NCI-H1092 treated with DMSO at 0.1 percent for 48 hours (cell line): Measurements from ENCODE around the gene PBXIP1.
A peak's percentile ranks its signal among the peaks of the same experiment; 100 is the strongest.
"Not testable (repeated sequence)": the region's sequence is repeated elsewhere in the genome, so short reads cannot be mapped to it uniquely, and the experiment has no call there.

Experiments
- DNase-seq: peaks from one replicate; lab custom pipeline; 2025; lab: John Stamatoyannopoulos, UW

PBXIP1 gene

DNA sequence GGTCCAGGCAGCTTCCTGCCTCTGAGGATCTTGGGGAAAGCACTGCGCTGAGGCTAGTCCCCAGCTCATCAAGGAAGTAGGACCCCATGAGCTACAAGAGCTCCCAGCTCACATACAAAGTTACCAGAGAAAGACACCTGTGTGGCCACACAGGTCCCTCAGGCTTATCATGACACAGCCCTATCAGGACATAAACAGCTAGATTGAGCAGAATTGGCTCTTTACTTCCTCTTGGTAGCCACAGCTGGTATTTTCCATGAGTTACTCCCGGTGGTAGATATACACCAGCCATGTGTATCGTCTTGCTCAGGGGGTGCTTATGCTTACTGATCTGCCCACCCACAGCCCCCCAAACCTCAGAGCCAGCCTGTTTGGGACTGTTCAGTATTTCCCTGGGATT, 38.7 kb upstream of the PBXIP1 start:
- no peak for DNase-seq

DNA sequence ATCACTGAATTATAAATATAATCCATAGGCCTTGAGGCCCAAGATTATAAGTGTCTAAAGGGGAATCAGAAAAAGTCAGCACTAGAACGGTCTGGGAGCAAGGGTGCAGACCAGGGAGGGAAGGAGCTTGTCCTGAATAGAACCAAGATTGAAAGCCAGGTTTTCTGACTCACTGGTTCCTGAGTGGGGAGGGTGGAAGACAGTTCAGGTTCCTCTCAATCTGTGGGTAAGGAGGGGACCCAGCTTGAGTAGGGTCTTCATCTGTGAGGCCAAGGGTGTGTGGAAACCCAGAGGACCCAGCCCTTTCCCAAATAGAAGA, 38.3 kb upstream of the PBXIP1 start:
- no peak for DNase-seq

DNA sequence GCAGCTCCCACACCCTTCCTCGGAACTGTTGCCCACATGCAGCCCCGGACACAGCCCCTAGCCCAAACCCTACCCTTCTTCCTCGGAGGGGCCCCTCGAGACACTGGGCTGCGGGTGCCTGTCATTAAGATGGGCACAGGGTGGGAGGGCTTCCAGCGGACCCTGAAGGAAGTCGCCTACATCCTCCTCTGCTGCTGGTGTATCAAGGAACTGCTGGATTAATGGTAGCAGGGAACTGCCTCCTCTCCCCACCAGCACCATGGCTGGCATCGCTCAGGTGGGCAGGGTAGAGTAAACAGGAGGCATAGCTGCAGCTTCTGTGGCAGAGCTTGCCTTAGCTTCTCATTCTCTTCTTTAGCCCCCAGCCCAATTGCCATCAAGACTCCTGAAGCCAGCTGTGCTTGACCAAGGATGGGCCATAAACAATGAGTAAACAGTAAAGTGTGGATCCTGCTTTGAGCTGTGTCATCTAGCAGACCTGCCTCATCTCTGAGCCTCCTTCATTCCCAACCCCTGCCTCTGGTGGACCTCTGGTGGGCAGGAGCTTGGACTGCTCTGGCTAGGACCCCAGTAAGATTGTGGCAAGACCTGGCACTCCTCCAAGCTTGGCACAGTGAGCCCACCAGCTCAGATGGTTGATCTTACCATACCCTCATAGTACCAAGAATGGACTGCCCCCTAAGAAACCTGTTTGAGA, 37.8 kb upstream of the PBXIP1 start, which contains the start of gene LENEP:
Gene LENEP (plus strand): TSS at position 15 of the 697 bp plus-strand sequence. CDS start 22 bp downstream, at position 37.
- no peak for DNase-seq

DNA sequence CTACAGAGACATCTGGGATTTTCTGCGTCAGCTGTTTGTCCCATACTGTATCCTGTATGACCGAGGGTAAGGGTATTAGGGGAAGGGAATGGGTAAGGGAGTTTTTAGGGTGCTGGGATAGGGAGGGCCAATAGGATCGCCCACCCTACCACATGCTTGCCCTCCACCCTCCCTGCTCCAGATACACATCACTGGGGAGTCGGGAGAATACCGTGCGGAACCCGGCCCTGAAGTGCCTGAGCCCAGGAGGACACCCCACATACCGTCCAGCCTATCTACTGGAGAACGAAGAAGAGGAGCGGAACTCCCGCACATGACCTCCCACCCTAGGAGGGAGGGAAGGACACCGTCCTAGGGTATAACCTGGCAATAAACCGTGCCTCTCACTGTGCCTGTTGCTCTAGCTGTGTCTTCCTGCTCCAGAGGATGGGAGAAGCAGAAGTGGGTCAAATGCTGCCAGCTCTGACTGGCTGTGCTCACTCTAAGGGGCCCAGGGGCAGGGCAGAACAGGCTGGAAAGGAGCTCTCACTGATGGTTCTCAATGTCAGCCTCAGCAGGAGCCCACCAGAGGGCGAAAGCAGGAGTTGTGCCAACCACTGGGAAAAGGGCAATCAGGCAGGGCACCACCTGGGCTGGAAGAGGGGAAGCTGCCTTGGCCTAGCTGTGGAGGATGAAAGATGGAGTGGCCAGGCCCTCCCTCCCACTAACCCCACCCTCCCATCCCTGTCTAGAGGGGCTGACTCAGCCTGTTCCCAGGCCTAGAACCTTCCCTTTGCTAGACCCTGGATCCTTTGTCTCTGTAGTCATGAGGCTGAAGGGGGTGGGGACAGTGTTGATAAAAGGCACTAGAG, 37.0 kb upstream of the PBXIP1 start:
- DNase-seq: peak; percentile 19

DNA sequence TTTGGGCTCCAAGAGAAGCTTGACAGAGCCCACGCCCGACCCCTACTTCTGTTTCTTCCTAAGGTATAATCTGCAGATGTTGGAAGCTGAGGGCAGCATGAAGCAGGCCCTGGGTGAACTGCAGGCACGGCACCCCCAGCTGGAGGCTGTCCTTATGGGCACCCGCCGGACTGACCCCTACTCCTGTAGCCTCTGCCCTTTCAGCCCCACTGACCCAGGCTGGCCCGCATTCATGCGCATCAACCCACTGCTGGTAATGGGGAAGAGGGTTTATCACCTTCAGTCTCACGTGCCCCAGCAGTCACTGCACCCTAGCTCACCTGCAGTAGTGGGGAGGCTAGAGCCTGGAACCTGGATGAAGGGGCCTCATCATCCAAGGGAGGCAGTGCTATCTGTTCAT, 34.4 kb upstream of the PBXIP1 start:
- DNase-seq: no peak

DNA sequence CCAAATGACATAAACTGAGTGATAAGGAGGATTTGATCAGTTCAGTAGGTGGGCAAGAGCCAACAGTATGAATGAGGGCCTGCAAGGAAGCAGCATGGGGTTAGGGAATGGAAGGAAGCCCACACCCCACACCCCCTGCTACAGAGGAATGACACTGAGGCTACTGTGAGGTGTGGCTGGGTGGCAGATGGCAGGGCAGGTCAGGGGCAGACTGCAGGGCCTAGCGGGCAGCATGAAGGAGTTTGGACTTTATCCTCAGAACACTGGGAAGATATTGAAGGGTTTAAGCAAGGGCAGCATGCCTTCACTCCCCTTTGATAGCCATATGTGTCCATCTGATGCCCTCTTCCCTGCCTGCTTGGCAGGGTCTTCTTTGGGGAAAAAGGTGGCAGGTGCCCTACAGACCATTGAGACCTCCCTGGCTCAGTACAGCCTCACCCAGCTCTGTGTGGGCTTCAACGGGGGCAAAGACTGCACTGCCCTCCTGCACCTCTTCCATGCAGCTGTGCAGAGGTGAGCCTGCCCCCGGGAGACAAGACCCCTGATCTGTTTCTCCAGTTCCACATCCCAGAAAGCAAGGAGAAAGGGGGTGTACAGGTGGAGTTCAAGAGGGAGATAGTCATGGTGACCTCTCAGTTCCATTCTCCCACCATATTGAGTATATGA, 33.4 kb upstream of the PBXIP1 start:
- DNase-seq: no peak

DNA sequence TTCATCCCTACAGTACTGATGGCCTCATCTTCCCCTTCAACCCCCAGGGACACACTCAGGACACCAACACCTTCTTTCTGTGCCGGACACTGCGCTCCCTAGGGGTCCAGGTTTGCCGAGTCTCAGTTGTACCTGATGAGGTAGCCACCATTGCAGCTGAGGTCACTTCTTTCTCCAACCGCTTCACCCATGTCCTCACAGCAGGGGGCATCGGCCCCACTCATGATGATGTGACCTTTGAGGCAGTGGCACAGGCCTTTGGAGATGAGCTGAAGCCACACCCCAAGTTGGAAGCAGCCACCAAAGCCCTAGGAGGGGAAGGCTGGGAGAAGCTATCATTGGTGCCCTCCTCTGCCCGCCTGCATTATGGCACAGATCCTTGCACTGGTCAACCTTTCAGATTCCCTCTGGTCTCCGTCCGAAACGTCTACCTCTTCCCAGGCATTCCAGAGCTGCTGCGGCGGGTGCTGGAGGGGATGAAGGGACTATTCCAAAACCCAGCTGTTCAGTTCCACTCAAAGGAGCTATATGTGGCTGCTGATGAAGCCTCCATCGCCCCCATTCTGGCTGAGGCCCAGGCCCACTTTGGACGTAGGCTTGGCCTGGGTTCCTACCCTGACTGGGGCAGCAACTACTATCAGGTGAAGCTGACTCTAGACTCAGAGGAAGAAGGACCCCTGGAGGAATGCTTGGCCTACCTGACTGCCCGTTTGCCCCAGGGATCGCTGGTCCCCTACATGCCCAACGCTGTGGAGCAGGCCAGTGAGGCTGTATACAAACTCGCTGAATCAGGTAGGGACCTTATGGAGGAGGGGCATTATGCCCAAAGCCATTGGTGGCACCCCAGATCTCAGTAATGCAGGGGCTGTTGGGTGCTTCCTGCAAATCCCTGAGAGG, 32.4 kb upstream of the PBXIP1 start:
- DNase-seq: no peak

DNA sequence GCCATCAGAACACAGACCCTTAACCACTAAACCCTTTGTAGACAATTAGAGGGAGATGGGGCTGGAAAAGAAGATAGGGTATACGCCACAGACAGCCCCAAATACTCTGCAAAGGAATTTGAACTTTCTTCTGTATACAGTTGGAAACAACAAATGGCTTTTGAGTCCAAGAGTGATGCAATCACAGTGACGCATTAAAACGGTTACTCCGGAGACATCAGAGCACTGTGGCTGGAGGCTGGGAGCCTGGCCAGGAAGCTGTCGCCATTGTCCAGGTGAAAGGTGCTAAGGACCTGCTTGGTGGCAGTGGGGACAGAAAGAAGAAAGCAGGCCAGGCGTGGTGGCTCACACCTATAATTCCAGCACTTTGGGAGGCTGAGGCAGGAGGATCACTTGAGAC, 31.4 kb upstream of the PBXIP1 start:
- no peak for DNase-seq

DNA sequence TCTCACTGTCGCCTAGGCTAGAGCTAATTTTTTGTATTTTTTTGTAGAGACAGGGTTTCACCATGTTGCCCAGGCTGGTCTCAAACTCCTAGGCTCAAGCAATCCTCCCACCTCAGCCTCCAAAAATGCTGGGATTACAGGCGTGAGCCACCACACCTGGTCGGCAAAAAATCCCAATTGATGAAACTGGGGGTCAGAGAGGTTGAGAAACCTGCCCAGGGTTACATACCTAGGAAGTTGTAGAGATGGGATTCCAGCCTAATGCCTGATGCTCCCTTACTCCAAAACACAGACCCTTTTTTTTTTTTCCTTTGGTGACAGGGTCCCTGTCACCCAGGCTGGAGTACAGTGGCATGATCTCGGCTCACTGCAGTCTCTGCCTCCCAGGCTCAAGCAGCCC, 30.8 kb upstream of the PBXIP1 start:
- not testable (repeated sequence) for DNase-seq

DNA sequence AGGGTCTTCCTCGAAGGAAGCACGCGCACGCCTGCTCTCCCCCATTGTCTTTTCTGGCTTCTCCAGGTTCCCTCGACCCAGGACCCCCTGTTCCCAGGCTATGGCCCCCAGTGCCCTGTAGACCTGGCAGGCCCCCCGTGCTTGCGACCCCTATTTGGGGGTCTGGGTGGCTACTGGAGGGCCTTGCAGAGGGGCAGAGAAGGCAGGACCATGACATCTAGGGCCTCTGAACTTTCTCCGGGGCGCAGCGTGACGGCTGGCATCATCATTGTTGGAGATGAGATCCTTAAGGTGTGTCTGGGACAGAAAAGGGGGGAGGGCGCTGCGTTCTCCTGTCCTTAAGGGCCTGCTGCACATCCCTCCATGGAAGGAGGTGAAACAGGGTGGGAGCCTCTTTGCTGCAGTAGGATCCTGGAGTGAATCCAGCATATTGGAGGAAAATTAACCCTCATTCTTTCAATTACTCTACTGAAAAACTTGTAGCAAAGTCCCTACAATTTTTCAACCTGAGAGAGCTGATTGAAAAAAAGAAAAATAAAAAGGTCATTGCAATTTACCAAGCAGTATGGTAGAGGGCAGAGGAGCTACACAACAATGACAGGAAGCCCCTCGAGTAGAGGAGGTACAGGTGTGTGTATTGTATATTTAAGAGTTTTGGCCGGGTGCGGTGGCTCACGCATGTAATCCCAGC, 28.0 kb upstream of the PBXIP1 start:
- no peak for DNase-seq

DNA sequence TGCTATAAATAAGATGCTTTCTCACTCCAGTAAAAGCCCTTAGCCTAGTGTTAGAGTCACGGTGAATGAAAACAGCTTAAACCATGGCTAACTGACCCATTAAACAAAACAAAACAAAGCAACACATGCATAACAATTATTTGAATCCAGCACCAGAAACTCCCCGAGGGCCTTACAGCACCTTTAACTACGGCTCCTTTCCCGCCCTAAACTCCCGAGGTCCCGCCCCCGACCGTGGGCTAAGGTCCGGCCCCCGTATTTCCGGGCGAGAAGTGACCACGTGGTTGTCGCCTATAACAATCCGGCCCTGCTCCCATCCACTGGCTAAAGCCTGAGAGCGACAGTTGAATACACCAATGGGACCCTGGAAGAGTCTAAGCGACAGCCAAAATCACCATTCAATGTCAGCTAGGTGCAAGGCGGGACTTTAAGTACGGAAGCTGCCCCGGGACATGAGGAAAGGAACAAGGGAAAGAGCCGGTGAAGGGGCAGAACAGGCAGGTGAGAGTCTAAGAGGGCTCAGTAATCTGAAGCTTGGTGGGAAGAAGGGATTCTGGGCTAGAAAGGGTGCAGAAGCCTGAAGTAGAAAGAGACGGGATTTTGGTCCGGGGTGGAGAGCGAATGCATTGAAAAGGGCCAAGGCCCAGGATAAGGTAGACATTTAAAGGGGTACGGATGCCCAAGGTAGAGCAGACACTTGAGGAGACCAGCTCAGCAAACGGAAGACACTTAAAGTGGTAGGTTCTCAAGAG, 27.2 kb upstream of the PBXIP1 start, which contains the start of gene FLAD1:
Gene FLAD1 (plus strand): TSS at position 448 of the 752 bp plus-strand sequence. CDS start 351 bp downstream, outside the sequence.
- peak; percentile 100 for DNase-seq

DNA sequence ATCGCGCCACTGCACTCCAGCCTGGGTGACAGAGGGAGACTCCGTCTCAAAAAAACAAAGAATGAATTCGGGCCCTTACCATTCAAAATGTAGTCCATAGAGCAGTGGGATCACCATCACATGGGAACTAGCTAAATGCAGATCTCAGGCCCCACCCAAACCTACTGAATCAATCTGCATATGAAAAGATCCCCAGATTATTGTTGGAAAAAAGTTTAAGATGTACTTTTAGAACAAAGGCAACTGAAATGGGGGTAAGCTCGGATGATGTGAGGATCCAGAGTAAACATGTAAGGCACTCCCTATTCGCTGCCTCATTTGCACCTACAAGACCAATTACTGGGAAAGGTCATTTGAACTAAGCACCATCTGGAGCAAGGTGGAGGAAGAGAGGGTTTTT, 26.4 kb upstream of the PBXIP1 start:
- DNase-seq: peak; percentile 58

DNA sequence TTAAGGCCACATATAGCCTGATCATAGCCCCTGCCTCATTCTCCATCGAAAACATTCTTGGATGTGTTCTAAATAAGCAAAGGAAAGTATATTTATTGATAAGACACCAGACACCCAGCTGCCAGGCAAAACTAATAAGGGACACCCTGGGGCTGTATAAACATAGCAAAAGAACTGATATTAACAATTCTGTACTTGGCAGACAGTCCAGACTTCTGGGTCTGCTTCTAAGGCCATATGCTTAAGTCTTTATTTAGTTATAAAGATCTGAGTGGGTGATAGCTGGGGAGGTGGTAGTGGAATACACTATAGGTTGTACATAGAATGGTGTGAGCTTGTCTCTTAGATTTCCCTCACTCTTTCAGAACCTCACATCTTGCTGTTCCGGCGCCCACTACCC, 22.5 kb upstream of the PBXIP1 start:
- no peak for DNase-seq

DNA sequence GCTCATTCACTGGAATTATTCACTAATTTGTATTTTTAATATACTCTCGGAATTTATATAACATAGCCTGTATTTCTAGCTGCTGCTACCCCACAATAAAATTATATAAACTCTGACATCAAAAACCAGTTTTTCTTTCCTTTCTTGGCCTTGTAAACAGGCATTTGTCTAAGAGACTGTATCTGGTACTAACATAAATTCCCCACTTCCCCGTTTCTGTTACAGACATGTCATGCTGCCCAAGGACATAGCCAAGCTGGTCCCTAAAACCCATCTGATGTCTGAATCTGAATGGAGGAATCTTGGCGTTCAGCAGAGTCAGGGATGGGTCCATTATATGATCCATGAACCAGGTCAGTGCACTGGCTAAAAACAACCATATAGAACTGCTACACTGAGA, 21.9 kb upstream of the PBXIP1 start:
- not testable (repeated sequence) for DNase-seq

DNA sequence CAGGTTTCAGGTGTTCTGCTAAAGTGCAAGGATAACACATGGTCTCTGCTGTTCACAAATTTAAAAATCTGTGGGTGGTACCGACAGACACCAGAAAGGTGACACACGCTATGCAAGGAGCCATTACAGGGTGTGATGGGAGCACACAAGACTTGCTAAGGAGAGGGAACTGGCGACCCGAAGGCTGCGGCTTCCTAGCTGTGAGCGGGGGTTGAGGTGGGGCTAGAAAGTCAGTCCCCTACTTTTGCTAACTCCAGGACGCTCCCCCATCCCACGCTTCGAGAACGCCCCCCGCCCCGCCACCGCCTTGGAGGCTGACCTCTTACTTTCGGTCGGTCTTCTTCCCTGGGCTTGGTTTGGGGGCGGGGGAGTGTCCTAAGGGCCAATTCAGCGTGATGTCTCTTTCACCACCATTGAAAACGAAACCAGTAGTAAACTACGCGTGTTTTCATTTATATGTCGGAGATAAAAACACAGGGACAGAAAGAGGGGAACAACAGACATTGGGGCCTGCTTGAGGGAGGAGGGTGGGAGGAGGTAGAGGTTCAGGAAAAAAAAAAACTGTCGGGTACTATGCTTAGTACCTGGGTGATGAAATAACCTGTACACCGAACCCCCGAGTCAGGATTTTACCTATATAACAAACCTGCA, 19.6 kb upstream of the PBXIP1 start:
- peak; percentile 54 for DNase-seq

DNA sequence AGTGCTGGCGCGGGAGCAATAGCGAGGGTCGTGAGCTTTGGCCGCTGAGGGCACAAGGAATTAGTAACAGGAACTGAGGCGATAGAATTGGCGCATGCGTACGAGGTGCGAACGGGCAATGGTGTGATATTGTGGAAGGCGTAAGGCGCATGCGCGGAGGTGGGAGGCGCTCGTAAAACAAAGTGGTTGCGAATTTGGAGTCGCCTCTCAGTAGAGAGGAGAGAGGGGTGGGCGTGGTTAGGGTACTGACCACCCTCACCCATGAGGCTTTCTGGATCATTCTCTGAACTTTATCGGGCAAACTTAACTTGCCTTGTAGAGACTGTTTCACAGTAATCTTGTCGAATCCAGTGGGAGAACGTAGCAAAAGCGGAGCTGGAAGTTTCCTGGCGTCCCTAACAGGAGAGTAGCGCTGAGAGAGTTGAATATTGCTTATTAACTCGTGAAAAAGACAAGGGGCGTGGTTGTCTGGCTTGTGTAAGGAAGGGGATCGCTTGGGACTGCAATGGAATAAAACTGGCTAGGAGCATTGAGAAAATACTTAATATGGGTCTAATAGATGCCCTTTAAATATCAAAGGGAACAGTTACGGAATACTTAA, 19.0 kb upstream of the PBXIP1 start:
- peak; percentile 99 for DNase-seq

DNA sequence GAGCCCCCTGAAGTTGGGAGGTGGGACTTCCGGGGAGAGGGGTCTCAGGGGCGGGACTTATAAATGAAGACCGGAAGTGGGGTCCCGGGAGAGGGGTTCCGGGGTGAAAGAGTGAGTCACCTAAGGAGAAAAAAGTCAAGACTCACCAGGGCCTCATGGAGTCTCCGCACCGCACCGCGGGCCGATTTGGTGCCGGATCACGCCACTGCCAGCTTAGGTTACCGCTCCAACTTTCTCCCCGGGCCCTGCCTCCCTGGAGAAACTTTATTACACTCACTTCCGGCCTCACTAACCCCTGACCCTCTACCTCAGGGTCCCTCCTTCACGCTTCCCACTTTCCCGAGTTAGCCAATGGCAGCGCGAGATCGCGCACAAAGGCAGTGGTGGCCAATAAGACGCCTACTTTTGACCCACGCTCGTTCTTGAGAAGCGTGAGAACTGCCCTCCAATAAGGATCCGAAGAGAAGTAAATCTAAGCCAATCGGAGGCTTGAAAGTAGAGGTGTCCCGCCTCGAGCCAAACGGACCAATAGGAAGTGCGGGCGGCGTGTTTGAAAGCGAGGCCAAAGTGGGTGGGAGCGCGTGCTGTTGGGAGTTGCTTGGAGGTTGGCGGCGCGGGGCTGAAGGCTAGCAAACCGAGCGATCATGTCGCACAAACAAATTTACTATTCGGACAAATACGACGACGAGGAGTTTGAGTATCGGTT, 18.4 kb upstream of the PBXIP1 start, which contains the start of gene CKS1B:
Gene CKS1B (plus strand): TSS at position 580 of the 706 bp plus-strand sequence. CDS start 65 bp downstream, at position 645.
- peak; percentile 100 for DNase-seq

DNA sequence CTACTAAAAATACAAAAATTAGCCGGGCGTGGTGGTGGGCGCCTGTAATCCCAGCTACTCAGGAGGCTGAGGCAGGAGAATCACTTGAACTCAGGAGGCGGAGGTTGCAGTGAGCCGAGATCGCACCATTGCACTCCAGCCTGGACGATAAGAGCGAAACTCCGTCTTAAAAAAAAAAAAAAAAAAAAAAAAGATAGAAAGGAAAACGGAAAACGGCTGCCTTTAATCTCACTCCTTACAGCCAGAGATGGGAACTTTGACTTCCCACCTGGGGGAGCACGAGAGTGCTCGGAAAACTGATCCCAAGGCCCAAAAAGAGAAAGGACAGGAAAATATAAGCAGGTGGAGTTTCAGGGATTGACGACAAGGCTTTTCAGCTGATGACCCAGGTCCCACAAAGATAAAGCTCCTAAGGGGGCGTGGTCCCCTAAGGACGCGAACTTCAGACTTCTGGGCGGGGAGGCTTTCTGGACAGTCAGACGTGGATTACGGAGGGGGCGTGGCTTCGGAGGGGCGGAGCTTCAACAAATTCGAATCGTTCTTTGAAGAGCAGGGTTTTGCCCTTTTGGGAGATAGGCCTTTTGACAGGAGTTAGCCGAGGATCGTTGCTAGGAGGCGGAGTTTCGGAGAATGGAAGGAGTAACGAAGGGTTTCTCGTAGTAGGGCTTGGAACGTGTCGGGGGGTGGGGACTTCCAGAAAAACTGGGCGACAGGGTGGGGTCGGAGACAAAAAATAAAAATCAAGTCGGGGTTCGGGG, 17.6 kb upstream of the PBXIP1 start:
- peak; percentile 92 for DNase-seq
